Forelimb muscle (tissue), 1 donor: ENCODE measurements around the gene RGS5. TPM values are rescaled to one million over a fixed set of nuclear protein-coding genes. Genes with fewer than 3 reads are reported as not detected.

Source experiments
- DNase-seq: peaks from one replicate; pipeline ENCODE4 v3.0.0-alpha.2; 2013; ENCODE audit warnings: low read depth
- polyA plus RNA-seq: library from polyadenylated mRNA; unstranded; fragments of 120-200 nt; gene quantifications from one replicate; pipeline ENCODE4 v1.2.1, GENCODE V29; 2013; ENCODE audit not compliant: insufficient read length

RGS5 gene
- polyA plus RNA-seq, 1 donor, result 47.2 TPM

GRCh38 chr1:163145435-163145834, 57.3 kb downstream of the RGS5 start:
- no peak for DNase-seq

- no peak for DNase-seq
These were observed 58.3 kb downstream of the RGS5 start for GRCh38 chr1:163144418-163144817.

GRCh38 chr1:163142152-163142551, 60.6 kb downstream of the RGS5 start:
- no peak for DNase-seq

GRCh38 chr1:163141556-163141955, 61.2 kb downstream of the RGS5 start:
- DNase-seq, result no peak

- DNase-seq, result no peak
These were observed 65.0 kb downstream of the RGS5 start for GRCh38 chr1:163137556-163138265.

- no peak for DNase-seq
These were observed 70.7 kb downstream of the RGS5 start for GRCh38 chr1:163131981-163132380.

GRCh38 chr1:163130225-163130856, 72.4 kb downstream of the RGS5 start:
- DNase-seq, result no peak

- no peak for DNase-seq
These were observed 74.4 kb downstream of the RGS5 start for GRCh38 chr1:163128282-163128681.

- no peak for DNase-seq
These were observed 77.9 kb downstream of the RGS5 start for GRCh38 chr1:163124812-163125211.

- DNase-seq, result no peak
These were observed 82.3 kb downstream of the RGS5 start for GRCh38 chr1:163120372-163120771.

- no peak for DNase-seq
These were observed 83.0 kb downstream of the RGS5 start for GRCh38 chr1:163119707-163120106.

- DNase-seq, result no peak
These were observed 86.8 kb downstream of the RGS5 start for GRCh38 chr1:163115887-163116286.

GRCh38 chr1:163107655-163108054, 95.1 kb downstream of the RGS5 start:
- no peak for DNase-seq

GRCh38 chr1:163106364-163106987, 96.2 kb downstream of the RGS5 start:
- DNase-seq, result no peak

GRCh38 chr1:163104385-163105099, 98.2 kb downstream of the RGS5 start:
- DNase-seq, result no peak

GRCh38 chr1:163102590-163102989, 100.1 kb downstream of the RGS5 start:
- DNase-seq, result no peak

GRCh38 chr1:163095213-163095612, 107.5 kb downstream of the RGS5 start:
- no peak for DNase-seq

- DNase-seq, result no peak
These were observed 108.1 kb downstream of the RGS5 start for GRCh38 chr1:163094589-163094988.

GRCh38 chr1:163094182-163094581, 108.5 kb downstream of the RGS5 start:
- no peak for DNase-seq

- DNase-seq, result no peak
These were observed 109.1 kb downstream of the RGS5 start for GRCh38 chr1:163093579-163093978.

GRCh38 chr1:163093169-163093568, 109.5 kb downstream of the RGS5 start:
- no peak for DNase-seq
